DOHH2 (cell line): ENCODE measurements around the gene MTR.

Source experiments
- H3F3A ChIP-seq: fragments of 200-600 bp; sonication (generic), shearing (Covaris generic); 2 replicates; pipeline ENCODE4 v1.6.0; 2016; ENCODE audit warnings: antibody characterized with exemption, mild to moderate bottlenecking; ENCODE audit not compliant: control insufficient read depth, insufficient read depth
- H3K27ac ChIP-seq: fragments of 200-600 bp; sonication (generic); 2 replicates; pipeline ENCODE4 v1.5.1; 2014; ENCODE audit warnings: low read depth, mild to moderate bottlenecking, low read length, moderate library complexity
- H3K27me3 ChIP-seq: fragments of 200-600 bp; sonication (generic); 2 replicates; pipeline ENCODE4 v1.6.1; 2014; ENCODE audit warnings: mild to moderate bottlenecking, low read length, mixed read lengths; ENCODE audit not compliant: control insufficient read depth
- H3K36me3 ChIP-seq: fragments of 200-600 bp; sonication (generic); 2 replicates; pipeline ENCODE4 v1.6.1; 2014; ENCODE audit warnings: mild to moderate bottlenecking, low read length, moderate library complexity, mixed read lengths; ENCODE audit not compliant: control insufficient read depth
- H3K4me1 ChIP-seq: fragments of 200-600 bp; sonication (generic); 2 replicates; pipeline ENCODE4 v1.6.1; 2014; ENCODE audit warnings: mild to moderate bottlenecking, low read length, mixed read lengths; ENCODE audit not compliant: control insufficient read depth
- H3K4me2 ChIP-seq: fragments of 200-600 bp; sonication (generic); 2 replicates; pipeline ENCODE4 v1.6.0; 2014; ENCODE audit warnings: mild to moderate bottlenecking, low read length, moderate library complexity
- H3K4me3 ChIP-seq: fragments of 200-600 bp; sonication (generic); 2 replicates; pipeline ENCODE4 v1.5.1; 2014; ENCODE audit warnings: mild to moderate bottlenecking, low read length, mixed read lengths
- H3K79me2 ChIP-seq: fragments of 200-600 bp; sonication (generic); 2 replicates; pipeline ENCODE4 v1.6.1; 2014; ENCODE audit warnings: mild to moderate bottlenecking, low read length, mixed read lengths; ENCODE audit not compliant: control insufficient read depth
- H3K9me2 ChIP-seq: fragments of 200-600 bp; sonication (generic); replicated peaks from 2 replicates; pipeline ENCODE4 v1.6.1; 2014; ENCODE audit warnings: mild to moderate bottlenecking, low read length, mixed read lengths; ENCODE audit not compliant: control insufficient read depth
- H3K9me3 ChIP-seq: fragments of 200-600 bp; sonication (generic); 2 replicates; pipeline ENCODE4 v1.6.1; 2014; ENCODE audit warnings: antibody characterized with exemption, low read length, mixed read lengths; ENCODE audit not compliant: control insufficient read depth, insufficient read depth
- H4K20me1 ChIP-seq: fragments of 200-600 bp; sonication (generic); 2 replicates; pipeline ENCODE4 v1.6.0; 2014; ENCODE audit warnings: low read depth, mild to moderate bottlenecking, antibody characterized with exemption, low read length, moderate library complexity; ENCODE audit not compliant: control insufficient read depth, insufficient read depth
- CTCF ChIP-seq: fragments of 200-600 bp; sonication (generic); IDR thresholded peaks from one replicate; pipeline ENCODE4 v1.5.1; 2014; ENCODE audit warnings: antibody characterized with exemption, mild to moderate bottlenecking, low read depth, low read length; ENCODE audit not compliant: poor library complexity, severe bottlenecking
- EZH2phosphoT487 ChIP-seq: fragments of 200-600 bp; sonication (generic); IDR thresholded peaks from 2 replicates; pipeline ENCODE4 v1.6.1; 2017; ENCODE audit warnings: borderline replicate concordance, mild to moderate bottlenecking, antibody characterized with exemption, low read length, moderate library complexity, mixed read lengths

MTR gene

GRCh38 chr1:236834876-236835275 lies 39.8 kb downstream of the MTR start:
- Histone ChIP-seq H3K36me3 (peaks cover 93% of the 10 kb centered on the region), H3K4me1 (no peaks in the 10 kb centered on the region), H3K27ac (no peak overlapping the region), H3K9me3 (no peaks in the 10 kb centered on the region), H3K4me2 (no peak overlapping the region), H3K27me3 (no peaks in the 10 kb centered on the region), H3K4me3 (no peak overlapping the region), H3K79me2 (no peaks in the 10 kb centered on the region), H3F3A (no peaks in the 10 kb centered on the region), H4K20me1 (no peaks in the 10 kb centered on the region; the same call in 1 of the 2 replicates), H3K9me2 (no peaks in the 10 kb centered on the region)
- TF ChIP-seq EZH2phosphoT487 (no peak), CTCF (no peak)

GRCh38 chr1:236835491-236835890 lies 40.4 kb downstream of the MTR start:
- Histone ChIP-seq H3K4me1 (no peaks in the 10 kb centered on the region), H4K20me1 (no peaks in the 10 kb centered on the region; the same call in 1 of the 2 replicates), H3F3A (no peaks in the 10 kb centered on the region), H3K79me2 (no peaks in the 10 kb centered on the region), H3K9me2 (no peaks in the 10 kb centered on the region), H3K4me2 (no peak overlapping the region), H3K4me3 (no peak overlapping the region), H3K36me3 (peaks cover 95% of the 10 kb centered on the region), H3K27ac (no peak overlapping the region), H3K9me3 (no peaks in the 10 kb centered on the region), H3K27me3 (no peaks in the 10 kb centered on the region)
- TF ChIP-seq CTCF, result no peak
- no peak for TF ChIP-seq EZH2phosphoT487

- Histone ChIP-seq H3K4me2 (no peak overlapping the region), H3K27me3 (no peaks in the 10 kb centered on the region), H3K9me3 (no peaks in the 10 kb centered on the region), H3K9me2 (no peaks in the 10 kb centered on the region), H3F3A (no peaks in the 10 kb centered on the region), H4K20me1 (no peaks in the 10 kb centered on the region), H3K36me3 (peaks cover 94% of the 10 kb centered on the region), H3K4me1 (no peaks in the 10 kb centered on the region), H3K4me3 (no peak overlapping the region), H3K79me2 (no peaks in the 10 kb centered on the region), H3K27ac (no peak overlapping the region)
- TF ChIP-seq CTCF (no peak), EZH2phosphoT487 (no peak)
Measured at GRCh38 chr1:236836157-236836556, 41.1 kb downstream of the MTR start.

- H3F3A ChIP-seq, result no peaks in the 10 kb centered on the region
- no peak overlapping the region for H3K4me2 ChIP-seq
- no peaks in the 10 kb centered on the region for H3K27me3 ChIP-seq
- H3K4me1 ChIP-seq, result no peaks in the 10 kb centered on the region
- no peaks in the 10 kb centered on the region for H3K9me2 ChIP-seq
- H3K9me3 ChIP-seq, result no peaks in the 10 kb centered on the region
- H3K27ac ChIP-seq, result no peak overlapping the region
- no peaks in the 10 kb centered on the region for H4K20me1 ChIP-seq
- H3K79me2 ChIP-seq, result no peaks in the 10 kb centered on the region
- TF ChIP-seq EZH2phosphoT487 (no peak), CTCF (no peak)
- H3K4me3 ChIP-seq, result no peak overlapping the region
- H3K36me3 ChIP-seq, result peaks cover 90% of the 10 kb centered on the region
Measured at GRCh38 chr1:236837115-236837514, 42.0 kb downstream of the MTR start.
